Mucosa of stomach (tissue), 1 donor: ENCODE results near the gene LRRC8C.

Experiments used
- H3K27me3 ChIP-seq: one replicate; pipeline ENCODE4 v1.7.0; 2013; ENCODE audit warnings: mild to moderate bottlenecking, low read length; ENCODE audit not compliant: control insufficient read depth, insufficient read depth
- H3K36me3 ChIP-seq: one replicate; pipeline ENCODE4 v1.7.0; 2013; ENCODE audit warnings: low read length; ENCODE audit not compliant: control insufficient read depth, insufficient read depth
- H3K4me1 ChIP-seq: one replicate; pipeline ENCODE4 v1.7.0; 2013; ENCODE audit warnings: mild to moderate bottlenecking, low read length; ENCODE audit not compliant: control insufficient read depth, insufficient read depth
- H3K4me3 ChIP-seq: one replicate; pipeline ENCODE4 v1.7.0; 2013; ENCODE audit warnings: low read length
- H3K9ac ChIP-seq: one replicate; pipeline ENCODE4 v1.7.0; 2013; ENCODE audit warnings: mild to moderate bottlenecking, low read length, moderate library complexity
- H3K9me3 ChIP-seq: one replicate; pipeline ENCODE4 v1.7.0; 2013; ENCODE audit warnings: mild to moderate bottlenecking, low read length, moderate library complexity; ENCODE audit not compliant: control insufficient read depth
- donor health status: Pancreatic carcinoma.

Gene LRRC8C

DNA sequence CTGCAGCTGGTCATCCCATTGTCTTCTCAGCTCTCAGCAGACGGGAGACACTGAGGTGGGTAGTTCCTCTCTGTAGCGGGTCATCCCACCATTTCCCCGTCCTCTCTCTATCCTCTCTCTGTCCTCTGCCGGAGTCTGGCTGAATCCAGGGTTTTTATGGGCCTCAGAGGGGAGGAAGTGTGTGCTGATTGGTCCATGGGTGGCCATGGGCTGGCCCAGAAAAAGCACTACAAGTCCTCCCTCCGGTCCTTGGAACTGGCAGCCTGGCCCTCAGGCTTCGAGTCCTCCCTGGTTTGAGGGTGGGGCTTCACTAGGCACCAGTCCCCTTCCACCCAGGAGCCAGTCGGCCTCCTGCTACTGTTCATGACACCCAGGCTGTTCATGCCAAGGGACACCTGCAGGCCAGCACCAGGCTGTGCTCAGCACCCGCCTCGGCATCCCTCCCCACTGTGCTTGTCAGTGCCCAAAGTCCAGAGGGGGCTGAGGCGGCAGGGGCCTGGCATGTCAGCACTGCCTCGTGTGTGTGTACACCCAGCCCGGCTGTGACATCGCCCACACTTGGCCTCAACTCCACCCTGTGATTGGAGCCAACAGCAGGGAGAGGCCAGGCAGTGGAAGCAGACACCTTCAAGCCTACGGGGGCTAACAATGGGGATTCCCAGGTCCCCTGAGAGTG lies 23.0 kb upstream of the LRRC8C start:
- no peaks in the 10 kb centered on the region for H3K36me3 ChIP-seq
- no peak overlapping the region for H3K4me3 ChIP-seq
- H3K9me3 ChIP-seq: no peaks in the 10 kb centered on the region
- no peaks in the 10 kb centered on the region for H3K4me1 ChIP-seq
- no peaks in the 10 kb centered on the region for H3K27me3 ChIP-seq
- H3K9ac ChIP-seq: no peak overlapping the region

DNA sequence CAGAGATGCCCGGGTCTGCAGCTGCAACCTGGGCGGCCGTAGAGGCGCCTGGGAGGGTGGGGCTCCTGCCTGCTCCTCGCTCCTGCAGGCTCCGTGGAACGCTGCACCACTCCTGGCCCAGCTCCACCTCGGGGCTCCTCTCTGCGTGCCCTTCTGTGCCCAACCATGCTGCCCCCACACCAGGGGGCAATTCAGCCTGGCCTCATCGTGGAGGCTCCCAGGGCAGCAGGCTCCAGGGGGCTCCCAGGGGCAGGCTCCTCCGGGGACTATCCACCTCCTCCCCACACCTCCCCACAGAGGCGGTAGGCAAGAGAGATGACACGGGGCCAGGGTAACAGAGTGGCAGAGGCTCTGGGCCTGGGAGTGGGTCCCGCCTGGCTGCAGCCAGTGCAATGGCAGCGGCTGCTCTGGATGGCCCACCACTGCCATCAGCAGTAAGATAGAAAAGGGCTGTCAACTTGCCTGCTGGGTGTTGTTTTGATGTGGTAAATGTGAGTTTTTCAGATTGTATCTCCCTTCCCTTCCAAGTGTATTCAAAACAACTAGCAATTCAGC lies 22.4 kb upstream of the LRRC8C start:
- Histone ChIP-seq H3K36me3 (no peaks in the 10 kb centered on the region), H3K4me1 (no peaks in the 10 kb centered on the region), H3K27me3 (no peaks in the 10 kb centered on the region), H3K9me3 (no peaks in the 10 kb centered on the region), H3K9ac (no peak overlapping the region), H3K4me3 (no peak overlapping the region)

GRCh38 chr1:89611721-89612120 lies 21.2 kb upstream of the LRRC8C start:
- H3K9me3 ChIP-seq: no peaks in the 10 kb centered on the region
- no peak overlapping the region for H3K9ac ChIP-seq
- no peaks in the 10 kb centered on the region for H3K36me3 ChIP-seq
- no peak overlapping the region for H3K4me3 ChIP-seq
- no peaks in the 10 kb centered on the region for H3K27me3 ChIP-seq
- no peaks in the 10 kb centered on the region for H3K4me1 ChIP-seq

- no peak overlapping the region for H3K4me3 ChIP-seq
- H3K4me1 ChIP-seq: no peaks in the 10 kb centered on the region
- no peaks in the 10 kb centered on the region for H3K27me3 ChIP-seq
- no peaks in the 10 kb centered on the region for H3K9me3 ChIP-seq
- no peaks in the 10 kb centered on the region for H3K36me3 ChIP-seq
- no peak overlapping the region for H3K9ac ChIP-seq
Observed at GRCh38 chr1:89613928-89614327, 19.0 kb upstream of the LRRC8C start.

- H3K27me3 ChIP-seq: no peaks in the 10 kb centered on the region
- H3K9me3 ChIP-seq: no peaks in the 10 kb centered on the region
- H3K4me1 ChIP-seq: no peaks in the 10 kb centered on the region
- no peak overlapping the region for H3K9ac ChIP-seq
- H3K4me3 ChIP-seq: no peak overlapping the region
- no peaks in the 10 kb centered on the region for H3K36me3 ChIP-seq
Observed at GRCh38 chr1:89615676-89616598, 17.0 kb upstream of the LRRC8C start.

GRCh38 chr1:89616844-89617627 lies 15.9 kb upstream of the LRRC8C start:
- Histone ChIP-seq H3K4me1 (no peaks in the 10 kb centered on the region), H3K27me3 (no peaks in the 10 kb centered on the region), H3K9ac (no peak overlapping the region), H3K9me3 (no peaks in the 10 kb centered on the region), H3K36me3 (no peaks in the 10 kb centered on the region), H3K4me3 (no peak overlapping the region)

GRCh38 chr1:89620664-89621063 lies 12.3 kb upstream of the LRRC8C start:
- Histone ChIP-seq H3K9ac (no peak overlapping the region), H3K4me3 (no peak overlapping the region), H3K4me1 (no peaks in the 10 kb centered on the region), H3K27me3 (no peaks in the 10 kb centered on the region), H3K36me3 (no peaks in the 10 kb centered on the region), H3K9me3 (no peaks in the 10 kb centered on the region)

DNA sequence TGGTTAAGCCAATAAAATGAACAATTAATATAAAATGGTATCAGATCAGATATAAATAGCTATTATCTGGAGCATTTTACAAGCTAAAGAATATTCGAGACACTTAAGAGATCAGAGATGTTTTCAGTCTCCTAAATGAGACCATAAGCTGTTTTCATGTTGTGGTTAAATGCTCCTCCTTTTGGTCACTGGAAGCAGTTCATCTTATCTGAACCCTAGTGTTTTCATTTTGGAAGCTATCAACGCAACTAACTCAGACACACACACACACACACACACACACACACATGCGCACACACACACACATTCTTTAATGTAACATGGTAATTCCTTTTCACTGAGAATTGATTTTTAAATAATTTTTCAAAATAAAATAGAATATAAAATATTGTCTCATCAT lies 10.0 kb upstream of the LRRC8C start:
- Histone ChIP-seq H3K9me3 (no peaks in the 10 kb centered on the region), H3K9ac (no peak overlapping the region), H3K36me3 (no peaks in the 10 kb centered on the region), H3K27me3 (no peaks in the 10 kb centered on the region), H3K4me3 (no peak overlapping the region), H3K4me1 (no peaks in the 10 kb centered on the region)

- H3K9ac ChIP-seq: no peak overlapping the region
- no peaks in the 10 kb centered on the region for H3K9me3 ChIP-seq
- H3K4me1 ChIP-seq: no peaks in the 10 kb centered on the region
- H3K4me3 ChIP-seq: no peak overlapping the region
- H3K36me3 ChIP-seq: no peaks in the 10 kb centered on the region
- H3K27me3 ChIP-seq: no peaks in the 10 kb centered on the region
Observed at GRCh38 chr1:89624314-89624713, 8.6 kb upstream of the LRRC8C start.

- Histone ChIP-seq H3K9ac (no peak overlapping the region), H3K4me1 (no peaks in the 10 kb centered on the region), H3K36me3 (no peaks in the 10 kb centered on the region), H3K4me3 (no peak overlapping the region), H3K27me3 (no peaks in the 10 kb centered on the region), H3K9me3 (no peaks in the 10 kb centered on the region)
Observed at GRCh38 chr1:89624715-89625323, 8.1 kb upstream of the LRRC8C start.

DNA sequence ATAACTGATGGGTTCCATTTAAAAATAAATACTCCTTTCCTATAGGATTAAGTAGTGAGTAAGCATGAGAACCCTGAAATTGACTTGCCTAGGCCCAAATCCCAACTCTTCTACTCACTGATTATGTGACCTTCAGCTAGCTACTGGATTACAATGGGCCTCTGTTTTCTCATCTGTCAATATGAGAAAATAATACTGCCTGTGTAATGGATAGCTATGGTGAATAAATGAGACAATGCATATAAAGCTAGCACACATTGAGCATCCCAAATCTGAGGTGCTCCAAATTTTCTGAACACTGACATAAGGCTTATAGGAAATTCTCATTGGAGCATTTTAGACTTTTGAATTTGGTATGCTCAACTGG lies 5.3 kb upstream of the LRRC8C start:
- Histone ChIP-seq H3K4me1 (peaks cover 8% of the 10 kb centered on the region), H3K27me3 (peaks cover 4% of the 10 kb centered on the region), H3K36me3 (no peaks in the 10 kb centered on the region), H3K9ac (no peak overlapping the region), H3K4me3 (no peak overlapping the region), H3K9me3 (no peaks in the 10 kb centered on the region)
